Sigmoid colon (tissue), 4 donors: ENCODE results near the gene GAL3ST2.

ENCODE experiments used
- EP300 ChIP-seq, 4 donors: sonication (generic); formaldehyde crosslinking; IDR thresholded peaks; one replicate each; pipeline ENCODE4 v1.6.1; 2017; ENCODE audit warnings: antibody characterized with exemption in 4 of 4
- TF ChIP-seq, protein P1 (sequence below), 4 experiments: fragments of 450-650 bp in 3 of 4; fragments of 200-600 bp in 1 of 4; IDR thresholded peaks; one replicate each; pipeline ENCODE4 v1.5.1; 2016 to 2019; ENCODE audit warnings: antibody characterized with exemption in 4 of 4, mild to moderate bottlenecking in 3 of 4, moderate library complexity in 2 of 4

DNA sequence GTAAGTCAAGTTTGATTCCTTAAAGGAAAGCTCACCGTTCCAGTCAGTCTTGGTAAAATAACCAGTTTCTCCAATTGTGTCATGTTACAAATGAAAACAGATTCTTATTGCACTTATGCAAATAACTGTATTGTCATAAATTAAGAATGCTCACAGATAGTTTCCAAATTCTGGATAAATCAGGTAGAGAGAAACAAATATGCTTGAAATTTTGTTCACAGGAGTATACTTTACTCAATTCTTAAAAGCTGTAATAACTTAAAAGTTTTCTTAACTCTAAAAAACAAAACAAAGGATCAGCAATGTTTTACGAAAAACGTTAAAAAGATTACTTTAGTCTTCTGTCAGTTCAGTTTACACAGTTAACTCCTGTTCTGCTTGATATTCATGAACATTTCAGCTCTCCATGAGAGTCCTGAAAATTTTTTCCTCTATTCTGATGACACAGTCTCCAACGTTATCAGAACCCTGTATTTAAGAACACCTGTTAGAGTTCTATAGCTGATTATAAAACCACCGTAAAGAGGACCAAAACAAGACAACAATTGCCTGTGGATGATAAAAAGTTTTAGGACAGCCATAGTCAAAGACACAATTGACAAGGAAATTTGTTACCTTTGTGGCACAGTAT, 4.4 kb downstream of the GAL3ST2 start:
- TF ChIP-seq, protein P1, sequence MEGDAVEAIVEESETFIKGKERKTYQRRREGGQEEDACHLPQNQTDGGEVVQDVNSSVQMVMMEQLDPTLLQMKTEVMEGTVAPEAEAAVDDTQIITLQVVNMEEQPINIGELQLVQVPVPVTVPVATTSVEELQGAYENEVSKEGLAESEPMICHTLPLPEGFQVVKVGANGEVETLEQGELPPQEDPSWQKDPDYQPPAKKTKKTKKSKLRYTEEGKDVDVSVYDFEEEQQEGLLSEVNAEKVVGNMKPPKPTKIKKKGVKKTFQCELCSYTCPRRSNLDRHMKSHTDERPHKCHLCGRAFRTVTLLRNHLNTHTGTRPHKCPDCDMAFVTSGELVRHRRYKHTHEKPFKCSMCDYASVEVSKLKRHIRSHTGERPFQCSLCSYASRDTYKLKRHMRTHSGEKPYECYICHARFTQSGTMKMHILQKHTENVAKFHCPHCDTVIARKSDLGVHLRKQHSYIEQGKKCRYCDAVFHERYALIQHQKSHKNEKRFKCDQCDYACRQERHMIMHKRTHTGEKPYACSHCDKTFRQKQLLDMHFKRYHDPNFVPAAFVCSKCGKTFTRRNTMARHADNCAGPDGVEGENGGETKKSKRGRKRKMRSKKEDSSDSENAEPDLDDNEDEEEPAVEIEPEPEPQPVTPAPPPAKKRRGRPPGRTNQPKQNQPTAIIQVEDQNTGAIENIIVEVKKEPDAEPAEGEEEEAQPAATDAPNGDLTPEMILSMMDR (IDR thresholded peaks at IDR 0.05): no peak
- TF ChIP-seq EP300 (IDR thresholded peaks at IDR 0.05): no peak
